HT1080 (cell line): ENCODE measurements around the gene LBH. TPM values are rescaled to one million over a fixed set of nuclear protein-coding genes. Genes with fewer than 3 reads are reported as not detected.

ENCODE experiments used
- DNase-seq: peaks from one replicate; pipeline ENCODE4 v3.0.0-alpha.2; 2015; ENCODE audit warnings: low read depth
- total RNA-seq: library from RNA; depleted of rRNA; stranded (reverse); fragments of >200 nt; shearing (Covaris generic); gene quantifications from 2 replicates; pipeline ENCODE4 v1.2.3, GENCODE V29; 2014

LBH gene
- total RNA-seq, 1 experiment from 2014 or later, result 10.1 TPM

DNA sequence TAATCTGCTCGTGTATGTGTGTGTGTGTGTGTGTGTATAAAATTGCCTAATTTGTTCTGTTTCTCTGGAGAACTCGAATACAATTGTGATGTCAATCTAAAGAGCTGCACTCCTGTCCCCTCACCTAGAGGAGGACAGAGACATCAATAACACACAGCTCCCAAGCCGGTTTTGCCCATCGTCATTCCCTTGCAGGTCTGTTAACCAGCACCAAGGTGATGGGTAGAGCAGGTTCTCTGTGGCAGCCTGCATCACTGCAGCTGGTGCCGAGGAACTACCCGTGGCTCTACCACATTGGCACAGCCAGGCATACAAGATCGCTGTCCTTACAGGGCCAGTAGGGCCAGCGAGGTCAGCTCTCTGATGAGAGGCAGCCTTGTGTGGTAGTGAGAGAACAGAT is 41.0 kb downstream of the LBH start:
- DNase-seq, result no peak

- peak; percentile 71 for DNase-seq
Measured at GRCh38 chr2:30272761-30273573, 41.6 kb downstream of the LBH start.

GRCh38 chr2:30273574-30273929 is 42.2 kb downstream of the LBH start:
- DNase-seq, result no peak

DNA sequence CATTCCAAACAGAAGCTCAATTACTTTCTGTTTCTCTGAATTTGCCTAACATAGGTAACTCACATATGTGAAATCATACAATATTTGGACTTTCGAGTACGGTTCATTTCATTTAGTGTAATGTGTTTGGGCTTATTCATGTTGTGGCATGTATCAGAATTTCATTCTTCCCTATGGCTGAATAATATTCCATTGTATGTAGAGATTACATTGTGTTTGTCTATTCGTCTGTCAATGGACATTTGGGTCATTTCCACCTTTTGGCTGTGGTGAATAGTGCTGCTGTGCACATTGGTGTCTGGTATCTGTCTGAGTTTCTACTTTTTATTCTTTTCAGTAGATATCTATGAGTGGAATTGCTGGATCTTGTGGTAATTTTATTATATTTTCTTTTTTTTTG is 43.9 kb downstream of the LBH start:
- DNase-seq, result no peak

DNA sequence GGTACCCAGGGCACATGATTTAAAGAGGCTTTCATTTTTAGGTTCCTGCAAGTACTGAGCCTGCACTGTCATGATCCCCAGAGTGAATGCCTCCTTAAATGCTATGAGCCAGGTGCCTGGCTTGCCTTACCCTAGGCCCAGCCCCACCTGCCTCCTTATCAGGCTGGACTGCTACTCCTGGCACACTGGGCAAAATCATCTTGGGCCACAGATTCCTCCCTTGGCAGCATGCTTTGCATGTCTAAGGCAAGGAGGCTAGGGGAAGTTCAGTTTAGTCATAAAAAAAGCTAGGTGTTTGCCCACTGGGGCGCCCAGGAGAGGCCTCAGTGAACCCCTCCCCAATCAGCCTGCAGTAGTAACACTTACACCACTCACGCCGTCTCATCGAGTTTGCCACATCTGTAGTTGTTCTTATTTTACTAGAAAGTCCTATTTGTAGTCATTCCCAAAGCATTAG is 45.1 kb downstream of the LBH start:
- no peak for DNase-seq

- DNase-seq, result no peak
Measured at GRCh38 chr2:30277582-30277981, 46.2 kb downstream of the LBH start.

GRCh38 chr2:30278419-30278818 is 47.1 kb downstream of the LBH start:
- no peak for DNase-seq

GRCh38 chr2:30280596-30281434 is 49.5 kb downstream of the LBH start:
- no peak for DNase-seq

DNA sequence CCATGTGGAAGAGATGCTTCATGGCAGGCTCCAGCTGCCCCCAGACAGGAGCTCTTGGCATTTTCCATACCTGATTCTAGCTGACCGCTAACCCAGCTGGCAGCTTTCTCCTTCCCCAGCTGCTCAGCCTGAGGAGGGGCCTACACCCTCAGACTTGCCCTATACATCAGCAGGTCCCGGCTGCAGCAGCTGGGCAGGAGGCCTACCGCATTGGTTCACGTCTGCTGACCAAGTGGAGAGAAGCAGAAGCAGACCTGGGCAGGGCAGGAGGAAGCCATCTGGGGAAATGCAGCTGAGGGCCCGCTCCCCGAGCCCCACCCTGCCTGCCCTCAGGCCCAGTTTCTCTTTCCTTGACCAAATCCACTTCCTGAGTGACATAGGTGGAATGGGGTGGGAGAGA is 50.7 kb downstream of the LBH start:
- no peak for DNase-seq

DNA sequence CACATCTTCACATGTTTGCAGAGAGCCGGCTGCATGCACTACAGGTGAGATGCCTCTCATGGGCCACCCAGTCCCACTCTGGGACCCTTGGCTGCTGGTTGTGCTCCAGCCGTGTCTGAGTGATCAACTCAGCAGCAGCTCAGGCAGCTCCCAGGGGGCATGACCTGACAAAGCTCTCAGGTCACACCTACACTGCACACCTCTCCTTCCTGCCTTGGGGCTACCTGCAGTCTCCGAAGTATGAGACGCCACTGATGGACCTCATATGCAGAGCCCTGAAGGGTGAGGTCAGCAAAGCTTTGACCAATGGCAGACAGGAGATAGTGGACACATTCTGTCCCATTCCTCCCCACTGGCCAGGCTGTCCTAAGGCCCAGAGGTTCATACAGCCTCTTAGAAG is 51.4 kb downstream of the LBH start:
- DNase-seq, result no peak

- no peak for DNase-seq
Measured at GRCh38 chr2:30283931-30284565, 52.7 kb downstream of the LBH start.

DNA sequence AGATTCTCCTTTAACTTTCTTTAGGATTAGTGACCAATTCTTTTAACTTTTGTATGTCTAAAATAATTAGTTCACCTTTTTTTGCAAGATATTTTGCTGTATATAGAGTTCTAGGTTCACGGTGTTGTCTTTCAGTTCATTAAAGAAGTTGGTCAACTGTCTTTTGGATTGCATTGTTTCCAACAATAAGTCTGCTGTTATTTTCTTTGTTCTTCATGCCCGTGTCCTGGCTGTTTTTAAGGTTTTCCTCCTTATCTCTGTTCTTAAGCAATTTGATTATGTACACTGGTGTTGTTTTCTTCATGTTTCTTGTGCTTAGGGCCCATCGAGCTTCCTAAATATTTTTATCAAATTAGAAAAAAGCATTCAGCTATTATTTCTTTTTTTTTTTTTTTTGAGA is 54.4 kb downstream of the LBH start:
- no peak for DNase-seq

DNA sequence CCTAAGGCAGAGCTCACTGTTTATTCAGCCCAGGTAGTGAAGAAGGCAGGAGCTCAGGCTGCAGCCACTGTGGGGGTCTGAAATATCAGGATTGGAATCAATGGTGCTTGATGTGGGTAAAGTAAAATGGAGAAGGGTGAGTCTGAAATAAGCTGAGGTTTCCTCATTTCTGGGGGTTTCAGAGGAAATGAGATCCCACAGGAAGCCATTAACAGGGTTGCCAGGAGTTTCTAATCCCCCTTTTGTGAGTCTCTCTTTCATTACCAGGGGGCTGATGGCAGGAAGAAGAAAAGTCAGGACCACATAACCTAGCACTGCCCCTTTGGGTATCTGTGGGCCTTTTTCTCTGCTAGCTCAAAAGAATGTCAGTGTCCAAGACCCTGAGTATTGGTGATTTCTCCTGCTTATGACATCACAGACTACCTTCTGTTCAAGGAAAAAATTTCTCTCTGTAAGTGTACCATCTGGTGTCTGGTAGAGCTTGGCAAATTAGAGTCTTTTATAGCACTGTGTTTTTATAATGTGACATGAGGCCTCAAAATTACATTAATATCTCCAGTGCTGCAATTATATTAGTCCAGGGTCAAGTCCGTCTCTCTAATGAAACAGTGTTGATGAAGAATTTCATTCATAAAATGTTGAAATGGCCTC is 56.0 kb downstream of the LBH start:
- DNase-seq, result no peak

GRCh38 chr2:30287857-30288513 is 56.7 kb downstream of the LBH start:
- no peak for DNase-seq

- no peak for DNase-seq
Measured at GRCh38 chr2:30288561-30288960, 57.2 kb downstream of the LBH start.

GRCh38 chr2:30293303-30293921 is 62.1 kb downstream of the LBH start:
- peak; percentile 97 for DNase-seq

- no peak for DNase-seq
Measured at GRCh38 chr2:30294133-30294532, 62.8 kb downstream of the LBH start.

- DNase-seq, result no peak
Measured at GRCh38 chr2:30296496-30296895, 65.2 kb downstream of the LBH start.

DNA sequence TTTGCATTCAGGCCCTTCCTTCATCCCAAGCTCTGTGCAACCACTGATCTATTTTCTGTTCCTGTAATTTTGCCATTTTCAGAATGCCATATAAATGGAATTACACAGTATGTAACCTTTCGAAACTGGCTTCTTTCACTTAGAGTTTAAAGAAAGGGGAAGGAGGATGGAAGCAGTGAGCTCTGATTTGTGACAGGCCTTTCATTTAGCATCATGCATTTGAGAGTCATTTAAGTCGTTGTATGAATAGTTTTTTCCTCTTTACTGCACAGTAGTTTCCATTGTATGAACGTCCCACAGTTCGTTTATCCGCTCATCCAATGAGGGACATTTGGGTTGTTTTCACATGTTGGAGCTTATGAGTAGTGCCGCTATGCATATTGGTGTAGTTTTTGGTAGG is 67.0 kb downstream of the LBH start:
- DNase-seq, result no peak

DNA sequence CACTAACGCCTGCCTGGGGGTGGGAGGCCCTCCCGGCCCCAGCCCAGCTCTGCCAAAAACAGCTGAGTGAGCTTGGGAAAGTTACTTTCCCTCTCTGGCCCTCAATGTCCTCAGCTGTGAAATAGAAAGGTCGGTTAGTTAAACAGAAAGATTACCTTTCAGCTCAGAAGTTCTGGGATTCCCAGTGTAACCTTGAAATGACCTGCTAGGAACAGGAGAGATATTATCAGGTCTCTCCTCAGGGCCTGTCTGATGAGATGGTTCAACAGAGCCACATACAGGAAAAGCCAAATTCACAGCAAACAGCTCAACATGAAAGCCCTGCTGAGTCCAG is 68.8 kb downstream of the LBH start:
- DNase-seq, result no peak
